ENCODE results near the gene TAAR2.
A peak's percentile ranks its signal among the peaks of the same experiment; 100 is the strongest.
"Not testable (repeated sequence)": the region's sequence is repeated elsewhere in the genome, so short reads cannot be mapped to it uniquely, and the experiment has no call there.

The TAAR2 gene

GRCh38 chr6:132624175-132624574, at the start of gene TAAR2:
TAAR2 (minus strand) TSS chr6:132624275; CDS start chr6:132624275, 0 bp downstream.
- no peak for DNase-seq

GRCh38 chr6:132673376-132674094, 49.5 kb upstream of the TAAR2 start:
- DNase-seq = no peak

- no peak for DNase-seq
Measured at GRCh38 chr6:132671295-132671694, 47.2 kb upstream of the TAAR2 start.

- peak; percentile 29 for DNase-seq
Measured at GRCh38 chr6:132669690-132670291, 45.7 kb upstream of the TAAR2 start.

GRCh38 chr6:132666118-132666517, 42.0 kb upstream of the TAAR2 start:
- no peak for DNase-seq

GRCh38 chr6:132664309-132665034, 40.4 kb upstream of the TAAR2 start:
- no peak for DNase-seq

GRCh38 chr6:132663661-132664060, 39.6 kb upstream of the TAAR2 start:
- DNase-seq = no peak

GRCh38 chr6:132661906-132662305, 37.8 kb upstream of the TAAR2 start:
- DNase-seq = no peak

GRCh38 chr6:132659082-132659481, 35.0 kb upstream of the TAAR2 start, which contains the start of gene TAAR1:
TAAR1 (minus strand) TSS chr6:132659182; CDS start chr6:132646003, 13,179 bp downstream.
- no peak for DNase-seq

- no peak for DNase-seq
Measured at GRCh38 chr6:132651062-132651461, 27.0 kb upstream of the TAAR2 start.

- no peak for DNase-seq
Measured at GRCh38 chr6:132650429-132650828, 26.4 kb upstream of the TAAR2 start.

- DNase-seq = no peak
Measured at GRCh38 chr6:132648828-132649227, 24.8 kb upstream of the TAAR2 start.

- DNase-seq = no peak
Measured at GRCh38 chr6:132648356-132648755, 24.3 kb upstream of the TAAR2 start.

- DNase-seq = no peak
Measured at GRCh38 chr6:132643547-132643946, 19.5 kb upstream of the TAAR2 start.

GRCh38 chr6:132637135-132637534, 13.1 kb upstream of the TAAR2 start:
- DNase-seq = not testable (repeated sequence)

GRCh38 chr6:132635906-132636305, 11.8 kb upstream of the TAAR2 start:
- DNase-seq = not testable (repeated sequence)

- DNase-seq = not testable (repeated sequence)
Measured at GRCh38 chr6:132635288-132635687, 11.2 kb upstream of the TAAR2 start.

GRCh38 chr6:132634796-132635195, 10.7 kb upstream of the TAAR2 start:
- DNase-seq = no peak

- DNase-seq = no peak
Measured at GRCh38 chr6:132633362-132633761, 9.3 kb upstream of the TAAR2 start.

- DNase-seq = no peak
Measured at GRCh38 chr6:132623106-132623845, 799 bp downstream of the TAAR2 start.

- no peak for DNase-seq
Measured at GRCh38 chr6:132616677-132617076, 7.4 kb downstream of the TAAR2 start.

- DNase-seq = no peak
Measured at GRCh38 chr6:132614554-132614953, 9.5 kb downstream of the TAAR2 start.
